Colon (tissue), 2 donors: ENCODE results near the gene SMCO3.

Source experiments
- FAIRE-seq: peaks from 2 replicates; lab custom pipeline; 2012; peaks lifted over from hg19 to GRCh38; lab: Jason Lieb, UNC
- donor health status: control.
- donor health status: control.

SMCO3 gene

DNA sequence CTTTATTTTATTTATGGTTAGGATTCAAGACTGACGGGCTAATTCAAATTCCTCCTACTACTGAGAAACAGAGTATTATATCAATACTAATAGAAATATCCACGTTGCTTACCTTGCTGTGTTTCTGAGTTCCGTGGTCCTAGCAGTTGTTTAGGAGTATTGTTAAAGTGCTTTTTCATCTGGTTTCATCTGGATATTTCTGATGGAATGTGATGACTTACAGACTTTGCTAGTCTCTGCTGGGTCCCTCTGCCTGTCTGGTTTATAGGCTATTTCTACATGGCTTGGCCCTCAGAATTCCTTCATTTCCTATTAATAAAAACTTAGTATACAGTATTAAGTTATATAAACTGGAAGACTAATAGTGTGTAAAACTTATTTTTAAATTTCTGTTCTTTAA, at the start of gene SMCO3:
TSS of gene SMCO3 (minus strand) at position 169 of the 400 bp plus-strand sequence. CDS start 7,502 bp downstream, outside the sequence.
- FAIRE-seq: no peak

DNA sequence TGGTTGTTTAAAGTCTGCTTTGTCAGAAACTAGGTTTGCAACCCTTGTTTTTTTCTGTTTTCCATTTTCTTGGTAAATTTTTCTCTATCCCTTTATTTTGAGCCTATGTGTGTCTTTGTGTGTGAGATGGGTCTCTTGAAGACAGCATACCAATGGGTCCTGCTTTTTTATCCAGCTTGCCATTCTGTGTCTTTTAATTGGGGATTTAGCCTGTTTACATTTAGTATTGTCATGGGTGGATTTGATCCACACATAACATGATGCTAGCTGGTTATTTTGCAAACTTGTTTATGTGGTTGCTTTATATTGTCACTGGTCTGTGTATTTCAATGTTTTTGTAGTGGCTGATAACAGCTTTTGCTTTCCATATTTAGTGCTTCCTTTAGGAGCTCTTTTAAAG, 46.5 kb upstream of the SMCO3 start:
- no peak for FAIRE-seq

DNA sequence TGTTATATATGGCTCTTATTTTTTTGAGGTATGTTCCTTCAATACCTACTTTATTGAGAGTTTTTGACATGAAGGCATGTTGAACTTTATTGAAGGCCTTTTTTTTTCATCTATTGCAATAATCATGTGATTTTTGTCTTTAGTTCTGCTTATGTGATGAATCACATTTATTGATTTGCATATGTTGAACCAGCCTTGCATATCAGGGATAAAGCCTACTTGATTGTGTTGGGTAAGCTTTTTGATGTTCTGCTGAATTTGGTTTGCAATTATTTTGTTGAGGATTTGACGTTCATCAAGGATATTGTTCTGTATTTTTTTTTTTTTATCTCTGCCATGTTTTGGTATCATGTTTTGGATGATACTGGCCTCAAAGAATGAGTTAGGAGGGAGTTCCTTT, 44.5 kb upstream of the SMCO3 start:
- no peak for FAIRE-seq

DNA sequence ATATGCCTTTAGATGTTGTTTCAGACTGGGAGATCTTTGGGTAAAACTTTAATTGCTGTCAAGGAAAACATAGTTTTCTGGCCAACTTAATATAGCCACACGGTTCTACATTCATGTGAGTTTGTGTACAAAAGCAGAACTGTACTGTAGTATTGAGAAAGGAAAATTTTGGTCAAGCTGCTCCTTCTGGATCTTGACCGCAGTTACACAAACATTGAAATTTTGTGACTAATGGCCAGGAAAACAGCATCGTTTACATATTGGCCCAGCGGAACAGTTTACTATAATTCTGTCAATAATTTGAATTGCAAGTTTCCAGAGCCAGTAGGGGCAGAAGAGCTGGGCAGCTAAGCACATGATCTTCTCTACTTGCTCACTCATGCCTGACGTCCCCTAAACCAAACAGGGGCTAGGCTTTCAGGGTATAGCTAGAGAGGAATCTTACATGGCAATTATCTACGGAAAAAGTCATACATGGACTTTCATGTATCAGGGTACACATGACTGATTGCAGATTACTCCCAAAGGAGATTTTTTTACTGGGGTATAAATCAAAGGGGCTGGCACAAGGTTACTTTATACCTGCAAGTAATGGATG, 40.7 kb upstream of the SMCO3 start:
- no peak for FAIRE-seq

DNA sequence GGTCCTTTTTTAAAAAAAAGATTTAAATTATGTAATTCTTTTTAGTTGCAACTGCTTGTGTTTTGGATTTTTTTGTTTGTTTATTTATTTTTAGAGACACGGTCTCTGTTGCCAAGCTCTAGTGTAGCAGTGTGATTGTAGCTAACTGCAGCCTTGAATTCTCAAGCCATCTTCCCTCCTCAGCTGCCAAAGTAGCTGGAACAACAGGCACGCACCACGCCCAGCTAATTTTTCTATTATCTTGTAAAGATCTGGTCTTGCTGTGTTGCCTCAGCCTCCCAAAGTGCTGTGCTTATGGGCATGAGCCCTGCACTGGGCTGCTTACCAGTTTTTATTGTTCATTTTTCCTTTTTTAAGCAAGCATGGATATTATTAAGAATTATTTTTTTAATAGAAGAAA, 40.0 kb upstream of the SMCO3 start:
- no peak for FAIRE-seq

DNA sequence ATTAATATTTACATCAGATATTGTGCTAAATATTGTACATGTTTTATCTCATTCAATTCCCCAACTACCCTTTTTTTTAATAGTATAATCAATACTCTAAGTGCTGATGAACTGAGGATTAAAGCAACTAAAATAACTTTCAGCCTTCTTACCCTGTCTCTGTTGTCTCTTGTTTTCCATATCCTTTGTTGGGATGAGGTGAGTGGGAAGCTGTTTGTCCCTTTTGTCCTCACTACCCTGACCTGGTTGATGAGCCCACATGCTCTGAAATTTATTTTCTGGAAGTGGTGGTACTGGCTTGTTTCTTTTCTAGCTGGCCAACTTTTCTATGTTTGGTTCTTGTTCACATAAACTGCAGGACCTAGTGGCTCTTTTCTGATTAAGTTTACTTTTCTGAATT, 38.9 kb upstream of the SMCO3 start:
- no peak for FAIRE-seq

DNA sequence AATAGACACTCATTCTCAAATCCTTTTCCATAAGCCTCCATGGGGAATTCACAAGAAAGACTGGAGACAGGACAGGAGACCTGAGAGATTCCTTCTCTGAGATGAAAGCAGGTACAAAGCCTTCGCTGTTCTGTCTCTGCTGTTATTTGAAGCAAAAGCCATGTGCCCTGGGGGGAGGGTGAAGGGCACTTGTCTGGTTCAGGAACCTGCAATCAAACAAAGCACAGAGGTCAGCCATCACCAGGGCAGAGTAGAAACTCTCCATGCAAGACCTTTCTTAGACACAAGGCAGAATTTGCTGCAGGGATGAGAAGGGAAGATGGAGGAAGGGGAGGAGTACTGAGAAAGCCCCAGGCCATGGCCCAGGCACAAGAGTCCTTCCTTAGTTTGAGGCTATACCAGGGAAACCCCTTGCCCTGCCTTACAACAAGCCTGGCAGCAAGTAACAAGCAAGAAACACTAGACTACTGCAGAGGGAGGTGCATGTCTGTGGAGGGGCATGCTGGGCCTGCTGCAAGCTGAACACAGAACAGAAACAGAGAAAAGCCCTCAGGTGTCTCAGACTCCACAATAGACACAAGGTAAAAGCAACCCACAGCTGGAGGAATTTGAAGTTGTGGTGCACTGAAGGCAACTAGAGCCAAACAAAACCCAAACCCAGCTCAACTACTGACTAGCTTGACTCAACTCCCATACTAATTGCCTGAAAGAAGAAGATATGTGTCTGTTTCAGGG, 37.1 kb upstream of the SMCO3 start:
- FAIRE-seq: no peak

DNA sequence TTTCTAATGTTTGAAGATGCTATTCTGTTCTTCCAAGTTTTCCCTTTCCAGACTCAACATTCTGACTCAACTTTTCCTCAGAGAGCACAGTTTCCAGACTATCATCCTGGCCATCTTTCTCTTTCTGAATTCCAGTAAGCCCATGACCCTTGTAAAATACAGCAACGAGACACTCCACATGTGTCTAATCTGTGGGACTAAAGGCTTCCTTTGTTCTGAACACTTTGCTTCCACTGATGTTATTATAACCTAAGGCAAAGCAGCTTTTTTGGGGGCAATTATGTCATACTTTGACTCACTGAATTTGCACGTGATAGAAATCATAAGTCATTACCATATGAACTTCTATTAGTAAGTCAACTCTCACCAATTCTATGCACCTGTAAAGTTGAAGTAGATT, 35.7 kb upstream of the SMCO3 start:
- no peak for FAIRE-seq

DNA sequence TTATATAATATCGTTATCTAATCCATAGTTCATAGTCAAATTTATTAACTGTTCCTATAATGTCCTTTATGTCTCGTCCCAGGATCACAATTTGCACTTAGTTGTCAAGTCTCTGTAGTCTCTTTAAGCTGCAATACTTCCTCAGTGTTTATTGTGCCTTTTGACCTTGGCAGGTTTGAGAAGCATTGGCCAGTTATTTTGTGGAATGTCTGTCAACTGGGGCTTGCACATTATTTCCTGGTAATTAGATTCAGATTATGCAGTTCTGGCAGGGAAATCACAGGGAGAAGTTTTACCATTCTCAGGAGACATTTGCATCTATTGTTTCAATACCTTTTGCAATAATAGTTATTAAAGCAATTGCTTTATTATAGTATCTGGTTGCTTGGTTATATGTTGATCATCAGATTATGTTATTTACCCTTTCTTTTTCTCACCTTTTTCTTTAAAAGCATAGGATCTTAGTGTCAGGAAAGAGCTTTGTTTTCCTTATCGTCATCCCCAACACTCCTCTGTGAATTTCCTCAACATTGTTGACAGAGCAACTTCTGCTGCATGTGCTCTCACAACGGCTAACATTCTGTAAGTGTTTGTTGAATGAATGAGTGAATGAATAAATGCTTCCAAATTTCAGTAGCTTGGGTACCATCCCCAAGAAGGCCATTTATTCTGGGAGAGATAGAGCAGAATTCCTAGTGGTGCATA, 33.0 kb upstream of the SMCO3 start:
- FAIRE-seq: no peak

DNA sequence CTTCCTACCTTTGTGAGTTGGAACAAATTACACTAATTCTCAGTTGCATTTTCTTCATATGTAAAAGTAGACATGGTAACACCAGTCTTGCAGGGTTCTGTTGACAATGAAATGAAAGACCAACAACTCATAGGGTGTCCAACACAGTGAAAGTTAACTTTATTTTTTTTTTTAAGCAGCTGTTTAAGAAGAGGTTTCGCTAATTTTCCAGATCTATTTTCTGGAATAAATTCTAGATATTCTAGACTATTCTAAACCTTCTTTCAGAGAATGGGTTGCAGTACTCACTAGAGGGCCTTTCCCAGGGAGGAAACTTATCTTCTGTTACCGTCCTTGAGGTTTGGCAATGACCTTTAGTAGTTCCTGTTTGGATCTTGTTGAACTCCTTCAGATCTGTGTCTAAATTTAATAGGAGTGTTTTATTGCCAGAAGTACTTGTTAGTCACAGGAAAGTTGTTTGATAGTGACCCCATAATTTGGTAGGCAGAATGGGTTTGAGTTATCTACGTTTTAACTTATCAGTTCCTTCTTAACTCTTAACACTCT, 32.1 kb upstream of the SMCO3 start:
- no peak for FAIRE-seq

DNA sequence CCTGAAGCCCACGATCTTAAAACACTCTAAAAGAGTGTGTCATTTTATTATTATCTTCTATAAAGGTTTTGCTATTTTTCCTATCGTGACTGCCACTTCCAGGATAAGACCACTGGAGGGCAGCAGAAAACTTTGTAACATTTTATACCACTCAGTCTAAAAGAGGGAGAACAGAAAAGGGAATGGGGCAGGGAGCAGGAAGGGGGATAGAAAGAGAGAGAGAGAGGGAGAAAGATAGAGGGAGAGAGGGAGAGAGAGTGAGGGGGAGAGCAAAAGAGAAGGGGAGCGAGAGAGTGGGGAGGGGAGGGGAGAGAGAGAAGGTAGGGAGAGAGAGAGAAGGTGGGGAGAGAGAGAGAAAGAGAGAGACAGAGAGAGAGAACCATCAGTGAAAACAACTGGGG, 31.4 kb upstream of the SMCO3 start:
- FAIRE-seq: no peak

DNA sequence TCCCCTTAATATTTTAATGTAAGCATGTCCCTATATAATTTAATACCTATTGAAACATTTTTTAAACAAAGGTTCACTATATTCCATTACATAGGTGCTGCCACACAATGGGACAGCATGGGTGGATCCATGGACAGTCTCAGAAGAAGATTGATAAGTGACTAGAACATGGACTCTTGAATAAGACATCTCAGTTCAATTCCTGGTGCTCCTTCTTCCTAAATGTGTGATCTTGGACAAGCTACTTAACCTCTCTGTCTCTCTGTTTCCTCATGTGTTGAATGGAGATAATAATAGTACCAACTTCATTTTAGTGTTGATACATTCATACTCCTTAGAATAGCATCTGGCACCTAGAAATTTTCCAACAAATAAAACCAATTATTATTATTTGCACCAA, 30.4 kb upstream of the SMCO3 start:
- no peak for FAIRE-seq

DNA sequence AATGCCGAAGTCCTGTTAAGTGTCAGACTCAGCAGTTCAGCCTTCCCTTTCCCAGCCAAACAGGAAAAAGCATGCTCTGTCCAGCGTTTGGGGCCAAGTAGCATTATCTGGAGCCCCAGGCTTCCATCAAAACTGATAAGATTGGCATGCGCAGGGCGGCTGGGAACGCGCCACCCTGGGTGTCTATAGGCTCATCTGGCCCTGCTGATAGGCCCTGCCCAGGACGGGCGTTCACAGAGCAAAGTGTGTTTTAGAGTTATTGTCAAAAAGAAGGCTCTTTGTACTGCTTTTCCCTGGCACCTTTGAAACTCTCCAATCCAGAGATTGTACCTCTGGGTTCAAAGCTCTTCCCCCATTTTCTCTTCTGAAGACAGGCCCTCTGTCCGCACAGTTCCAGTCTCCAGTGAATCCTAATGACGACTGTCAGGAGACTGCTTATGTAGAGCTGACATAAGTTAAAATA, 29.5 kb upstream of the SMCO3 start, which contains the start of gene ART4:
TSS of gene ART4 (minus strand) at position 102 of the 463 bp plus-strand sequence. CDS start 413 bp downstream, outside the sequence.
- no peak for FAIRE-seq

DNA sequence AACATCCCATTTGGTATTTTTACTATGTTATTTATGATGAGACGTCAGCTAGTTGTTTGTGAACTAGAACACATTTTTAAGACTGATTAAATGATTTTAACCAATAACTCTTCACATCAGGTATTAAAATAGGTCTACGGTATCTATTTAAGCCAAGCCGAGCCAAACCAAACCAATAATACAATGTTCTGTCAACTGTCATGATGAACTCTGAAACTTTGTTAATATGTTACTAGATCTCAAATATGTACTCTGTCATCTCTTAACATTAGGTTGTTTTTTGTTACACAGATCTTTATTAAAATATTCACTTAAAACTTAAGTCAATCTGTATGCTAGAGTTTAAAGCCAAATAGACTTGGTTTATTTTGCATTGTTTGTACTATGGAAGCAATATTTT, 28.3 kb upstream of the SMCO3 start:
- peak; percentile 28 for FAIRE-seq

DNA sequence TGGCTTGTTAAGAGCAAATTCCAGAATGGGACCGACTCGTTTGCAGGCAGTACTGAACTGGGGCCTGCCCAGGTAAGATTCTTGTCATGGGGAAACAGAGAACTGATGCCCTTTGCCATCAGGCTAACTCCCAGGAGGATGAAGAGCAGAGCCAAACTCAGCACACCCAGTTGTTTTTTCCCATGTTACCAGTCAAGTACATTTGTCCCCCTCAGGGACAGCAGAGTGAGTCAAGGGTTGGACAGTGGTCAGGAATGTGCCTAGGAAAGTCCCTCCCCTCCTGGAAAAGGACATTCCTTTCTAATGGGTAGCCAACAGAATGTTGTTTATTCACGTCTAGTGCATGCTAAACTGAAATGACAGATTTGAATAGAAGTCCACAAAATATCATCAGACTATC, 27.8 kb upstream of the SMCO3 start:
- FAIRE-seq: no peak

DNA sequence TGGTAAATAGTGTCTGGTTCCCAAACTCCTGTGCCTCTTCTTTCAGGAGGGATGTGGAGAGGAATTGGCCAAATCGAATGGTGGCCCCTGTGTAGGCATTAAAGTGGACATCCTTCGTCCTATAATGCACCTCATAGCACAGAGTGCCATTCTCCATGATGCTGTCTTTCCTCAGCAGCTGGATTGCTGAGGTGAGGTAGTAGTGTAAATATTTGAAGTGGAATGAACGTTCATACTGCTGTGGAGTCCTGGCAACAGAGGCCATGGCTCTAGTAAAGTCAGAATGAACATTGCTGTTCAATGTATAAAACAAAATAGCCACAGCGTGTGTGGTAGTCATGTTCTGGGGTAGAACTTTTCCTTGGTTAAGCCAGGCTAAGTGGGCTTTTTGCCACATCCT, 26.6 kb upstream of the SMCO3 start:
- no peak for FAIRE-seq

DNA sequence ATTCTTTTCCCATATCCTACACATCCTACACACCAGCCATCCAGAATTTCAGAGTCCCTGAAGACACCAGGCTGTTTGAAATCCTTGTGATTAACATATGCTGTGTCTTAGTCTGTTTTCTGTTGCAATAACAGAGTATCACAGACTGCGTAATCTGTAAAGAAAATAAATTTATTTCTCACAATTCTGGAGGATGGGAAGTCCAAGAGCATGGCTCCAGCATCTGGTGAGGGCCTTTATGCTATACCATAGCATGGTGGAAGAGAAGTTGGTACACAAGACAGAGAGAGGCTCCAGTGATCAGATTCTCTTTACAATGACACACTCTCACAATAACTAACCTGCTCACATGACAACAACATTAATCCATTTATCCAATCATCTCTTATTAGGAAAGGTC, 25.3 kb upstream of the SMCO3 start:
- no peak for FAIRE-seq

DNA sequence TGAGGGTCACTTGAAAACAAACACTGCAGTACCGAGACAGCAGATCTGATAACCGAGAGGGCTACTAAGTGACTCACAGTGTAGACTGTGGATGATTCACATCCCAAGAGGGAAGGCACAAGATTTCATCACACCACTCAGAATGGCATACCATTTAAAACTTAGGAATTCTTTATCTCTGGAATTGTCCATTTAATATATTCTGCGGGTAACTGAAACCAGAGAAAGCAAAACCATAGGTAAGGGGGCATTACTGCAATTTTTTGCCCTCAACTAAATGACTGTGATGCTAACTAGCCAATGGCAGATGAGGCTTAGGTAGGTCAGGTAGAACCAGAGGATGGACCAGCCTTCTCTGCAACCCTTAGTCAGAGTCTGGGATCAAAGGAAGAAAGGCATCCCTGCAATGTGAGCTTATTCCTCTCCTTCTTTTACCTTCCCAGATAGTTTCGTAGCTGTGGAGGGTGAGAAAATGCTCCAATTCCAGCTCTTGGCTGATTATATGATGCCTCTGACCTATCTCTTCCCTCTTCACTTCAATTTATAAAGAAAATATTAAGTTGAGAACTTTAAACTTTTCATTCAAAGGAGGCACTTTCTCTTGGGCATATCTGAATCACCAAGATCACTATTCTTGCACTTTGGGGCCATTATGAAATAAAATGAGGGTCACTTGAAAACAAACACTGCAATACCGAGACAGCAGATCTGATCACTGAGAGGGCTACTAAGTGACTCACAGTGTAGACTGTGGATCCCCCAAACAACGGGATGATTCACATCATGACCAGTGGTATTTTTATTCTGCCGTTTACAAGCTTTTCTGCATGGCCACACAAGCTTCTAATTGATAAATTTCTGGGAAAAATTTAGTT, 22.6 kb upstream of the SMCO3 start:
- no peak for FAIRE-seq

DNA sequence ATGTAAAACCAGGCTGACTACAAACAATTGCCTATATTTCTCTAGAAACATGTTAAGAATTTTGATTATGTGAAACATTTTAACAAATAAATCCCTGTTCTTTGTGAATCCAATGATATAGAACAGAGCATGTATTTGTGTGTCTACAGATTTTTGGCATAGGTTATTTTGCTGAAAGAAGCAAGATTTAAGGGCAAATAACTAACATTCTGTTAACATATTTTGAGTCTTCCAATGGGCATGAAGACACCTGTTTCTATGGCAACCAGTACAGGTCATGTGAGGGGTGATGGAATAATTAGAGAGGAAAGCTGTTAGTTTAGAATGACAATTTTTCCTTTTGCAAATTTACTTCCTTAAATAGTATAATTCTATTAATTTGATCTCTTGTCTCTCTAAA, 20.5 kb upstream of the SMCO3 start:
- FAIRE-seq: no peak

DNA sequence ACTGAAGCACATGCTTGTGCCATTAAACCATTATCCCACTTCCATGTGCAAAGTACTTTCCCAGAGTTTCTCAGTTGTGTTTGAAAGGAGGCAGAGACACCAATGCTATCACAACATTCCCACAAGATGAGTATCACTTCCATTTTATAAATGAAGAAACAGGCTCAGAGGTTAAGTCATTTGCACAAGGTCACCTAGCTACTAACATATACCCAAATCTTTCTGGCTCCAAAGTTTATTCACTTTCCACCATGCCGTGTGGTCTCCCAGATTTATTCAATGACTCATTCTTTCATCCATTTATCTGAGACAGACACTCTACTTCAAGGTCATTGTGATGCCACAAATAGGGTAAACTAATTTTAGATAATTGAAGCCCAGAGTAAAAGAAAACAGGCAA, 20.0 kb upstream of the SMCO3 start:
- FAIRE-seq: no peak

DNA sequence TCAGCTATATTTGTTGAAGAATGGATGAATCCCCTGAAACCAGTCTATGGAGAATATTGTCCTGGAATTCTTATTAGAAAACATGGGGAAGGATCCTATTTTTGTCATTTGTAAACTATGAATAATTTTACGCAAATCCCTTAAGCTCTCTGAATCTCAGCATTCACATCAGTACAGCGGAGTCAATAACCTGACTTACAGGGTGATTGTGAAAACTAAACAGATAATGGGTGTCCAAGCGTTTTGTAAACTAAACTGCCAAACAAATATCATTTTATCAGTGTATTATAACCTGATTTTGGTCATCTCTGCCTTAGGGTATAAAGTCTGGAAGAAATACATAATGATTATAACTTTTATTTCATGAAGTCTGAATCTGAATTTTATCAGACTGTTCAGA, 19.4 kb upstream of the SMCO3 start:
- no peak for FAIRE-seq

DNA sequence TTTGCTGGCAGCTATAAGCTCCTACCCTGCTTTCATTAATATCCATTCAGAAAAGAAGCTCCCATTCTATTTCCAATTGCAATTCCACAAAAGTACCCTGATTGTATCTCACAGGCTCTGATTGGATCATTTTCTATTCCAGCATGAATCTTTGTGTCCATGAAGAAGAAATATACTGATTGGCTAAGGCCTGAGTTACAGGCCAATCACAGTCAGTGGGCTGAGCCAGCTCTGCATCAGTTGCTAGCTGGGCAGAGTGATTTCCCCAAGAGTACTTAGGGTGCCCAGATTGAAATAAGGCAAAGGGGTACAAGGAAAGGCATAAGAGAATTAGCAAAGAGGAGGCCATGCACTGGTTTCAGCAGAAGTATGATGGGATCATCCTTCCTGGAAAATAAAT, 14.9 kb upstream of the SMCO3 start:
- FAIRE-seq: no peak
